Fibroblast of pulmonary artery (primary cell): ENCODE results near the gene GABRG3.
A peak's percentile ranks its signal among the peaks of the same experiment; 100 is the strongest.

Experiments
- DNase-seq: peaks from one replicate; pipeline ENCODE4 v3.0.0-alpha.2; 2010; ENCODE audit warnings: low read depth
- H3K4me3 ChIP-seq: replicated peaks from 2 replicates; pipeline ENCODE4 v1.5.1; 2011; ENCODE audit warnings: low read depth, mild to moderate bottlenecking, control low read depth, low read length, moderate library complexity
- TF ChIP-seq, protein P1 (sequence below): IDR thresholded peaks from 2 replicates; pipeline ENCODE4 v1.5.1; 2011; ENCODE audit warnings: mild to moderate bottlenecking, control low read depth, low read length, inconsistent platforms; ENCODE audit errors: missing control alignments

GABRG3 gene

DNA sequence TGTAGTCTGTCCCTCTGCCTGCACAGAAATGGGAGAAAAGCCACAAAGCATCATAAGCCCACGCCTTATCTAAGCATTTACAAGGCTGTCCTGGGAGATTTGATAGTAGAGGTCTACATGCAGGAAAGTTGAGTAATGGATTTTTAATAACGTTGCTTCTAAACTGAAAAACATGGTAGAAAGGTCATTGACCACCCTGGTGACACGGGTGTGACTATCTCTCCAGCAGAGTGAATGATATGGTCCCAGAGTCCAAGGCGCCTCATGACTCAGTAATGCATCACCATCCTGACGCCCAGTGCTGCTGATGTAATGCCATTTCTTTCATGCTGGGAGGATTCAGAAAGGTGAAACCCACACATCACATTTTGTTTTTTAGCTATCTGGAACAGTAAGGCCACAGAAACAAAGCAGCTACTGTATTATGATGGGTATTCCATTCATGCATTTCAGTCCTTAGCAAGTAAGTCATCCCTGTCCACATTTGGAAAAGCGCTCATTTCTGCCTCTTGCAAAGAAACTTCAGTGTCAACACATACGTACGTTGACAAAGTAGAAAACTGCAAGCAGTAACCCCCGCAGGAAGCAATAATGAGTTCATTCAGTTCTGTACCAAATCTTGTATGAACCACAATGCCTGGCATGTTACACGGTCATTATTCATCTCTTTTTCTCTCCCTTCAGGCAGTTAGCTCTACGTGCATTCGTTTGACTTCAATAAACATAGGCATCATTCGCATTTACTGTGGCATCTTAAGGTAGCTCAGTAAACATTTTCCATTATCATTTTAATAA is 483.5 kb downstream of the GABRG3 start:
- peak; percentile 50 for DNase-seq

DNA sequence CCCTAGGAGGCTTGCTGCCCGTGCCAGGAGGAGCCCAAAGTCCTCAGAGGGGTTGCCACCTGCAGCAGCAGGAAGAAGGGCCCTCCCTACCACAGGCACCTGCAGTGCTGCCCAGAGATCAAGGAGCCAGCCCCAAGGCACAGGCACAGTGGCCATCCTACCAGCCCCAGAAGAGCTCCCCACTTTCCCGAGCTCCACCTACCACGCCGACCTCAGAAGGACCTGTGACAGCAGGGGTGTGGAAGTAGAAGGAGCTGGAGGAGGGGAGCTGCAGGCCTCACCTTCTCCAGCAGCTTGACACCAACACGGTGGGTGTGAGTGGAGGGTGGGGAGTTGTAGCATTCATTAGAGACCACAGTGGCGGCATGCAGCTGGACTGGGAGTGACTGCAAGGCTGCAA is 485.8 kb downstream of the GABRG3 start:
- TF ChIP-seq, protein P1, sequence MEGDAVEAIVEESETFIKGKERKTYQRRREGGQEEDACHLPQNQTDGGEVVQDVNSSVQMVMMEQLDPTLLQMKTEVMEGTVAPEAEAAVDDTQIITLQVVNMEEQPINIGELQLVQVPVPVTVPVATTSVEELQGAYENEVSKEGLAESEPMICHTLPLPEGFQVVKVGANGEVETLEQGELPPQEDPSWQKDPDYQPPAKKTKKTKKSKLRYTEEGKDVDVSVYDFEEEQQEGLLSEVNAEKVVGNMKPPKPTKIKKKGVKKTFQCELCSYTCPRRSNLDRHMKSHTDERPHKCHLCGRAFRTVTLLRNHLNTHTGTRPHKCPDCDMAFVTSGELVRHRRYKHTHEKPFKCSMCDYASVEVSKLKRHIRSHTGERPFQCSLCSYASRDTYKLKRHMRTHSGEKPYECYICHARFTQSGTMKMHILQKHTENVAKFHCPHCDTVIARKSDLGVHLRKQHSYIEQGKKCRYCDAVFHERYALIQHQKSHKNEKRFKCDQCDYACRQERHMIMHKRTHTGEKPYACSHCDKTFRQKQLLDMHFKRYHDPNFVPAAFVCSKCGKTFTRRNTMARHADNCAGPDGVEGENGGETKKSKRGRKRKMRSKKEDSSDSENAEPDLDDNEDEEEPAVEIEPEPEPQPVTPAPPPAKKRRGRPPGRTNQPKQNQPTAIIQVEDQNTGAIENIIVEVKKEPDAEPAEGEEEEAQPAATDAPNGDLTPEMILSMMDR = no peak
- no peak for DNase-seq
- no peak overlapping the region for H3K4me3 ChIP-seq

More for the DNA sequence above, 483.5 kb downstream of the GABRG3 start:
- H3K4me3 ChIP-seq = no peak overlapping the region
- TF ChIP-seq, protein P1 = no peak

- TF ChIP-seq, protein P1 = no peak
- H3K4me3 ChIP-seq = no peak overlapping the region
- DNase-seq = no peak
Observed at GRCh38 chr15:27457766-27458165, 486.8 kb downstream of the GABRG3 start.

DNA sequence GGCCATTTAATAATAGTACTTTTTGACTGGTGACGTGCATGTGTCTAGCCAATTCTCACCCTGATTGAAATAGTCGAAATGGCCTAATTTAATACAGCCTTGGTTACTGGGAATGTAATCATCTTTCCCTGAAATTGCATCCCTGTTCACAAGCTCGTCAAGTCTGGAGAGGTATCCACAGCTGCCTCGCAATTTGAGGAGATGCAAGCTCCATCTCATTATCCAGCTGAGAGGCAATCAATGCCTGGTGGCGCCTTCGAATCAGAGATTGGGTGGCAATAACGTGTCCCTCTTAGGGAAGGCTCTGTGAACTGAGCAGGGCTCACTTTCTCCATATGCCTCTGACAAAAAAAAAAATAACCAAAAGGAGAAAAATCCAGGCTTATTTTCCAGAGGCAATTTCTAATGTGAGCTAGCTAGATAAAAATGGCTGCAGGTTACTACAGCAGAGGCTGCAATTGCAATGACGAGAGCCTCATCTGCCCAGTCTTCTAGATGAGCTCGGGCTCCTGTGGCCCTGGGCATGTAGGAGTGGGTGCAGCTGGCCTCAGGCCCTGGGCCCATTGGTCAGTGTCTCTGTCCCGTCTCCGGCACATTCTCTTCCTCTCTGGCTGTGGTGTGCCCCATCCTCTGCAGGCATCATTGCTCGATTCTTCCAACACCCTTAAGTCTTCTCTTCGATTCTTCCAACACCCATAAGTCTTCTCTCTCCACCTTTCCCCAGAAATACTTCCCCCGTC is 487.5 kb downstream of the GABRG3 start:
- DNase-seq = no peak
- TF ChIP-seq, protein P1 = no peak
- no peak overlapping the region for H3K4me3 ChIP-seq

DNA sequence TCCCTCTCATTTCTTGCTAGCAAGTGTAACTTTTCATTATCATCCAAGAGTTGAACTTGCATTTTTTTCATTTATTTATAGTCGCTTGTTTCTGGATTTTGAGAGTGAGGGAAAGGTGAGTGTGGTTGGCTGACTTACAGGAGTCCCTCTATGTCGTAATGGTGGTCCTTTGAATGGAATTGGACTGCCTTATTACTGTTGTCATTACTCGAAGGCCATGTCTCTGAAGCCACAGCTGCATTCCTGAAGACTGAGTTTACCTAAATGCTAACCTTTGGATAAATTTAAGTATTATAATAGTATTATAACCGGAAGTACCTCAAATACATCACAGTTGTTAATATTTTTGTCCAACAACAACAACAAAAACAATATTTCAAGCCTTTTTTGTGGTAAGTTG is 488.9 kb downstream of the GABRG3 start:
- H3K4me3 ChIP-seq = no peak overlapping the region
- TF ChIP-seq, protein P1 = no peak
- no peak for DNase-seq

GRCh38 chr15:27461181-27461580 is 490.2 kb downstream of the GABRG3 start:
- DNase-seq = no peak
- TF ChIP-seq, protein P1 = no peak
- no peak overlapping the region for H3K4me3 ChIP-seq
